ENCODE measurements around the gene ECSCR.
"Not testable (repeated sequence)": the region's sequence is repeated elsewhere in the genome, so short reads cannot be mapped to it uniquely, and the experiment has no call there.

Gene ECSCR

GRCh38 chr5:139413963-139414362, 48.6 kb downstream of the ECSCR start:
- no peak for TF ChIP-seq CTCF (IDR thresholded peaks at IDR 0.05; ENCODE audit: low read depth, low read length)
- no peak for DNase-seq (ENCODE audit: extremely low read depth, low read depth)

- TF ChIP-seq CTCF (IDR thresholded peaks at IDR 0.05; ENCODE audit: low read depth, low read length), result no peak
- no peak for DNase-seq (ENCODE audit: extremely low read depth, low read depth)
Observed at GRCh38 chr5:139413153-139413552, 49.4 kb downstream of the ECSCR start.

GRCh38 chr5:139410993-139411828, 51.3 kb downstream of the ECSCR start:
- DNase-seq (ENCODE audit: extremely low read depth, low read depth), result no peak
- no peak for TF ChIP-seq CTCF (IDR thresholded peaks at IDR 0.05; ENCODE audit: low read depth, low read length)

GRCh38 chr5:139410121-139410992, 52.2 kb downstream of the ECSCR start:
- no peak for DNase-seq (ENCODE audit: extremely low read depth, low read depth)
- no peak for TF ChIP-seq CTCF (IDR thresholded peaks at IDR 0.05; ENCODE audit: low read depth, low read length)

GRCh38 chr5:139409116-139409515, 53.4 kb downstream of the ECSCR start:
- DNase-seq (ENCODE audit: extremely low read depth, low read depth), result not testable (repeated sequence)

GRCh38 chr5:139408191-139408590, 54.4 kb downstream of the ECSCR start:
- no peak for TF ChIP-seq CTCF (IDR thresholded peaks at IDR 0.05; ENCODE audit: low read depth, low read length)
- no peak for DNase-seq (ENCODE audit: extremely low read depth, low read depth)

GRCh38 chr5:139407517-139407916, 55.0 kb downstream of the ECSCR start:
- no peak for DNase-seq (ENCODE audit: extremely low read depth, low read depth)

More at GRCh38 chr5:139407517-139407916, 55.0 kb downstream of the ECSCR start:
- TF ChIP-seq CTCF (IDR thresholded peaks at IDR 0.05; ENCODE audit: low read depth, low read length), result no peak
